Activated CD4-positive, alpha-beta T cell treated with anti-CD3 and anti-CD28 coated beads, Interleukin-2, amount 50 U/mL, for 4 hours (primary cell): ENCODE results near the gene NRXN2.
"Not testable (repeated sequence)": the region's sequence is repeated elsewhere in the genome, so short reads cannot be mapped to it uniquely, and the experiment has no call there.

ENCODE experiments used
- DNase-seq, 2 experiments: peaks; one replicate each; pipeline ENCODE4 v3.0.0-alpha.2; 2020

The NRXN2 gene

DNA sequence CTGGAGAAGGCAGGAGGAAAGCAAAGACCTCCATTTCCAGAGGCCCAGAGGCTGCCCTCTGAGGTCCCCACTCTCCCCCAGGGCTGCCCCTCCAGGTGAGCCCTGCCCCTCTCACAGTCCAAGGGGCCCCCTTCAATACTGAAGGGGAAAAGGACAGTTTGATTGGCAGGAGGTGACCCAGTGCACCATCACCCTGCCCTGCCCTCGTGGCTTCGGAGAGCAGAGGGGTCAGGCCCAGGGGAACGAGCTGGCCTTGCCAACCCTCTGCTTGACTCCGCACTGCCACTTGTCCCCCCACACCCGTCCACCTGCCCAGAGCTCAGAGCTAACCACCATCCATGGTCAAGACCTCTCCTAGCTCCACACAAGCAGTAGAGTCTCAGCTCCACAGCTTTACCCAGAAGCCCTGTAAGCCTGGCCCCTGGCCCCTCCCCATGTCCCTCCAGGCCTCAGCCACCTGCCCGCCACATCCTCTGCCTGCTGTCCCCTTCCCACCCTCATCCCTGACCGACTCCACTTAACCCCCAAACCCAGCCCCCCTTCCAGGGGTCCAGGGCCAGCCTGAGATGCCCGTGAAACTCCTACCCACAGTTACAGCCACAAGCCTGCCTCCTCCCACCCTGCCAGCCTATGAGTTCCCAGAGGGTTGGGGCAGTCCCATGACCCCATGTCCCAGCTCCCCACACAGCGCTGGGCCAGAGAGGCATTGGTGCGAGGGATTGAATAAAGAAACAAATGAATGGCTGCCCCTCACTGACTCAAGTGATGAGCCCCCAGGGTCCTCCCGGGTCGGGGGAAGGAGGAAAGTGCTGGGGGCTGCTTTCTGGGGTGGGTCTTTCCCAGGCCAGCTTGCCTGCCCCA lies 121.2 kb downstream of the NRXN2 start:
- DNase-seq, result no peak

DNA sequence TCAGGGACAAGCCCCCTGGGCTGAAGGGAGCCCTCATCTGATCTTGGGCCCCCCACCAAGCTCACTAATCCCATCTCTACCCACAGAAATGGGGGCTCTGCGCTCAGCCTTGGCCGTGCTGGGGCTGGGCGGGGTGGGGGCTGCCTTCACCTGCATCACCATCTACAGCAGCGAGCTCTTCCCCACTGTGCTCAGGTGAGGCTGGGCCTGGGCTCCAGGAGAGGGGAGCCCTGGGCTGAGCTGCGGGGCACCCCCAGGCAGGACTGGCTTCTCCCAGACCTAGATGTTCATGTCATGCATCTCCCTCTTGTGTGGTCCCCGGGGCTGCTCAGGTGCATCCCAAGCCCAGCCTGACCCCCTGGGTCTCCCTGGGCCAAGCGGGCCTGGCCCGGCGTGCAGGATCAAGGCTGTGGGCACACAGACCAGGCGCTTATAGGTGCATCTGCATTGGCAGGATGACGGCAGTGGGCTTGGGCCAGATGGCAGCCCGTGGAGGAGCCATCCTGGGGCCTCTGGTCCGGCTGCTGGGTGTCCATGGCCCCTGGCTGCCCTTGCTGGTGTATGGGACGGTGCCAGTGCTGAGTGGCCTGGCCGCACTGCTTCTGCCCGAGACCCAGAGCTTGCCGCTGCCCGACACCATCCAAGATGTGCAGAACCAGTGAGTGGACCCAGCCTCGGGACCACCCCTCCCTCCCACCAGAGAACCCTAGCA lies 122.6 kb downstream of the NRXN2 start:
- no peak for DNase-seq

DNA sequence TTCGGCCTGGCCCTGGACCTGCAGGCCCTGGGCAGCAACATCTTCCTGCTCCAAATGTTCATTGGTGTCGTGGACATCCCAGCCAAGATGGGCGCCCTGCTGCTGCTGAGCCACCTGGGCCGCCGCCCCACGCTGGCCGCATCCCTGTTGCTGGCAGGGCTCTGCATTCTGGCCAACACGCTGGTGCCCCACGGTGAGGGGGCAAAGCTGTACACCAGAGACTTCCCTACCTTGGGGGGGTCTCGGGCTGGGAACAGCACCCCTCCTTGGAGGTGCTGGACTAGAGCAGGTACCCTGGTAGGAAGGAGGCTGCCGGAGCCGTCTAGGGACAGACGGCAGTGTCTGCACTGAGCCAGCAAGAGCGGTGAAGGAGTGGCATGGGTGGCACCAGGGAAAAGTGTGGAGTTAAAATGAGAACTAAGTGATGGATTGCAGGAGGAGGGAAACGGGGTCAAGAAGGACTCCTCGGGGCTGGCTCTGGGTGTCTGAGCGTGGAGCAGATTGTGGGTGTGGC lies 123.2 kb downstream of the NRXN2 start:
- DNase-seq, result no peak

DNA sequence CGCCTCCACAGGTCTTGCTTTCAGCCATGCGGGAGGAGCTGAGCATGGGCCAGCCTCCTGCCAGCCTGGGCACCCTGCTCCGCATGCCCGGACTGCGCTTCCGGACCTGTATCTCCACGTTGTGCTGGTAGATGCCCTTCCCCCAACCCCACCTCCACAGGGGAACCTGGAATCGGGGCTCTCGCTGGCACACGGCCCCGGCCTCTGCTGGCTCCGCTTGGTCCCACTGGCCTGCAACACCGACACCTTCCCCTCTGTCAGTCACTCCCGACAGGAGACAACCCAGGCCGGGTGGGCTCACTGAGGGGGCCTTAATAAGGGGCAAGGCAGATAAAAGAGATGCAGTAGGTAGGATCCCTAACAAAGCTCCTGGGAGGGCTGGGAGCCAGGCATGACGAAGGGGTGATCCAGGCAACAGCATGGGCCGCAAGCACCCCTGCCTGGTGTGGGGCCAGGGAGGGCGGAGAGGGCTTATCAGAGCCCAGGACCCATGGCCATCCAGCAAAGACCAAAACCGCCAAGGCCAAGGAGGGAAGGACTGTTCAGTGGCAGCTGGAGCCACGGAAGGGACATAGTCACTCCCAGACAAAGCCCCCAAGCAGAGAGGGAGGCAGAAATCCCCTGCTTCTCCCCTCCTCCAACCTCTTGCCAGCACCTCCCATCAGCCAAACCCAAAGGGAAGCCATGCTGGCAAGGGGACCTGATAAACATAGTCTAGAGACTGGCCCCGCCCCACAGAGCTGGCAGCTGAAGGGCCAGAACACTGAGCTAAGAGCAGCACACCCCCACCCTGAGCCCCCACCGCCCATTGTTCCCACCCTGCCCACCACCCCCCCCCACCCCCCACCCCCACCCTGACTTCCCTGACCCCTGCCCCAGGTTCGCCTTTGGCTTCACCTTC lies 124.0 kb downstream of the NRXN2 start:
- DNase-seq, result no peak

DNA sequence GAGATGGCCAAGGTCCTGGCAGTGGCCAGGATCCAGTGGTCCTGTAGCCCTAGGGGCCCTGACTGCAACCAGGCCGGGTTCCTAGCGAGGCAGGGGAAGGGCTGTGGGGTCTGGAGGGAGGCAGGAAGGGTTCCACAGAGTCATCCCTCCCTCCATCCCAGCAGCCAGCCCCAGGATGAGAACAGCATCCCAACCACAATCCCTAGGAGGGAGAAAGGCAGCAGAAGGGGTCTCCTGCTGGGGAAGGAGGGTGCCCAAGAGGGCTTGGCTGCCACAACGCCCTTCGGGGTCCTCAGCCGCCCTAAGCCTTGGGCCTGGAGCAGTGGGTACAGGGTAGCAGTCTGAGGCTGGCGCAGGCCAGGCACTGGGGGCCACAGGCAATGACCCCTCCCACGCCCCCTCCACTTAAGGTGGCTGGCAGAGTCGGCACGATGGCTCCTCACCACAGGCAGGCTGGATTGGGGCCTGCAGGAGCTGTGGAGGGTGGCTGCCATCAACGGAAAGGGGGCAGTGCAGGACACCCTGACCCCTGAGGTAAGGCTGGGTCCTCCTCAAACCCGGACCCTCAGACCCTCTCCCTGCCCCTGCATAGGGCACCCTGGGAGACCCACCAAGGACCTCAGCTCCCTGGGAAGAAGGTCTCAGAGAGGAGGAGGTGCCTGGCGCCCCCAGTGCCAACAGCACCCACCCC lies 124.7 kb downstream of the NRXN2 start:
- DNase-seq, result no peak

DNA sequence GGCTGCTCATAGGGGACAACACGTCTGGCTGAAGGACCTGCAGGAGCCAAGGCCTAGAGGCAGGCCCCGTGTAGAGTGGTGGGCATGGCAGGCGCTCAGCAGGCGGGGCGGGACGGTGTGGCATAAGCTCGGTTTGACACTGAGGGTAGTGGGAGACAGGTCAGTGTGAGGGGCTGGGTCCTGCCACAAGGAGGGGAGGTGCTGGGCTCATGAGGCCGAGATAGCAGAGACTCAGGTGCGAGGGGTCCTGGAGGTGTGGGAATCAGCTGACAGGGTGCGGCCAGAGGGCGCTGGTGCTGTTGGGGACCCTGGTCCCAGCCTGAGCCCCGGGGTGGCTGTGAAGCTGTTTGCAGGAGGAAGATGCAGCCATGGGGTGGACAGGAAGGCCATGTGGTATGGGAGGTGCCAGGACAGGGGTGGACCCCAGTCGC lies 125.3 kb downstream of the NRXN2 start:
- no peak for DNase-seq

DNA sequence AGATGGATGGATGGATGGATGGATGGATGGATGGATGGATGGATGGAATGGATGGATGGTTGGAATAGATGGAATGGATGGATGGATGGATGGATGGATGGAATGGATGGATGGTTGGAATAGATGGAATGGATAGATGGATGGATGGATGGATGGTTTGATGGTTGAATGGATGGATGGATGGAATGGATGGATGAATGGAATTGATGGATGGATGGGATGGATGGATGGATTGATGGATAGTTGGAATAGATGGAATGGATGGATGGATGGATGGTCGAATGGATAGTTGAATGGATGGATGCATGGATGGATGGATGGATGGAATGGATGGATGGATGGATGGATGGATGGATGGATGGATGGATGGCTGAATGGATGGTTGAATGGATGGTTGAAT lies 127.1 kb downstream of the NRXN2 start:
- not testable (repeated sequence) for DNase-seq

DNA sequence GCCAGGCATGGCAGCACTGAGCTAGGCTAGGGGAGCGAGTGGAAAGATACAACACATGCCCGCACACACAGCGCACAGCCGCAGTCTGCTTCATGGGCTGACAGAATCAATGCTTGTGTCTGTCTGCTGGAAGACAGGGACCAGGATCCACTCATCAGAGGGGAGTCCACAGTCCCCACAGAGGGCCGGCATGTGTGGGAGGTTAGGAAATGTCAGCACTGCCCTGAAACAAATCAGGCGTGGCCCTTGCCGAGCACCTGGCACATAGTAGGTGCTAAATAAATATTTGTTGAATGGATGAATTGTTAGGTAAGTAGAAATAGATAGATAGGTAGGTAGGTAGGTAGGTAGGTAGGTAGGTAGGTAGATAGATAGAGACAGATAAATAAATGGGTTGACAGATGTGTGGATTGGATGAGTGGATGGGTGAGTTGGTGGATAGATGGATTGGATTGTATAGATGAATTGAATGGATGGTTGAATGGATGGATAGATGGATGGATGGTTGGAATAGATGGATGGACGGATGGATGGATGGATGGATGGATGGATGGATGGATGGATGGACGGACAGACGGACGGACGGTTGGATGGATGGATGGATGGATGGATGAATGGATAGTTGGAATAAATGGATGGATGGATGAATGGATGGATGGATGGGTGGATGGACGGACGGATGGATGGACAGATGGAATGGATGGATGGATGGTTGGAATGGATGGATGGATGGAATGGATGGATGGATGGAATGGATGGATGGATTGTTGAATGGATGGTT lies 128.6 kb downstream of the NRXN2 start:
- no peak for DNase-seq

DNA sequence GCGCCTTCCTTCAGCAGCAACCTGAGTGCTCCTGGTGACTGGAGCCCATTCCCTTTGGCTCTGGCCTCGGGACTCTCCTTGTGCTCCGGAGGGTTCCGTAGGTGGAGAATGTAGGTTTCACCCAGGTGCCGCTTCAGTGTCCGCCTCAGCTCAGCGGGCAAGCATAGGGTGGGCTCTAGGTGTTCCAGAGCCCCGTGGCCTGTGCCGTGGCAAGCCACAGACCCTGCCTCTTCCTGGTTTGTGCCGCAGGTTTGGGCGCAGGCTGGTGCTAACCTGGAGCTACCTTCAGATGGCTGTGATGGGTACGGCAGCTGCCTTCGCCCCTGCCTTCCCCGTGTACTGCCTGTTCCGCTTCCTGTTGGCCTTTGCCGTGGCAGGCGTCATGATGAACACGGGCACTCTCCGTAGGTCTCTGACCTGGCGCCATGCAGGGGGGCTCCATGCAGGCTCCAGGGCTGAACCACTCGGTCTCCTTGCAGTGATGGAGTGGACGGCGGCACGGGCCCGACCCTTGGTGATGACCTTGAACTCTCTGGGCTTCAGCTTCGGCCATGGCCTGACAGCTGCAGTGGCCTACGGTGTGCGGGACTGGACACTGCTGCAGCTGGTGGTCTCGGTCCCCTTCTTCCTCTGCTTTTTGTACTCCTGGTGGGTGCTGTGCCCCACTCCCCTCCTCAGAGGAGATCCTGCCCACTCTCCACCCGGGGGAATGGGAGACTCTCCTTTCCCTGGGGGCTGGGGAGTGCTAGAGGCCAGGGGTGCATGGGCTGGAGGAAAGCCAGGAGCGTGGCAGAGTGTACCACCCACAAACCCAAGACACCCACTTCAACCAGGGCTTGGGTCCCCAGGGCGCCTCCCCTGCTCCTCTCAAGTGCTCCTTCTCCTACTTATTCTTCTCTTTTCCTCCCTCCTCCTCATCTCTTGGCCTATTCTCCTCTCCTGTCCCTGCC lies 129.6 kb downstream of the NRXN2 start:
- no peak for DNase-seq

DNA sequence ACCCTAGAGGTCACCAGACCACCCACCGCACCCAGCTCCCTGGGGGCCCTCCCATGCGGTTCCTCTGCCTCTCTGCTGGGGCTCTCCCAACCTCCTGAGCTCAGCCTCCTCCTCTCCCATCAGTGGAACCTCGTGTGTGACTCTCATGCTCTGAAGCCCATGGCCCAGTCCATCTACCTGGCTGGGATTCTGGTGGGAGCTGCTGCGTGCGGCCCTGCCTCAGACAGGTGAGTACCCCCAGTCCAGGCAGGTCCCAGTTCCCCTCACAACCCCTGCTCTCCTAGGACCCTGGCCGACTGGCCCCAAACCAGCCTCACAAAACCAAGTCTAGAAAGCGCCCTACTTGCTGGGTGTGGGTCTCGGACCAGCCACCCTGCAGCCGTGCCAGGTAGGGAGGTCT lies 130.3 kb downstream of the NRXN2 start:
- no peak for DNase-seq

DNA sequence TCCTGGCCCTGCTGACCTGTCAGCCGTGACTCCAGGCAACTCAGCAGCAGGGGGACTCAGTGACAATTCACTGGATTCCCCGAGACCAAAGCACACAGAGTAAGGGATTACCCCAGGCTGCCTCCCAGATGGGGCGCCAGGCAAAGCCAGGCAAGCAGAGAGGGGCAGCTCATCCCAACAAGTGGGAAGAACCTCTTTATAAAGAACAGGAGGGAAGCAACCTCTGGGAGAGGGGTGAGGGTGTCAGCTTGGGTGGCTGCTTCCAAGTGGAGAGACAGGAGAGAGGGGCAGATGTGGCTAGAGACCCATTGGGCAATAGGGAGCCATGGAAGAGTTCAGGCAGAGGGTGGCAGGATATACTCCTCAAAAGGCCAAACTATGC lies 130.8 kb downstream of the NRXN2 start:
- DNase-seq, result no peak

DNA sequence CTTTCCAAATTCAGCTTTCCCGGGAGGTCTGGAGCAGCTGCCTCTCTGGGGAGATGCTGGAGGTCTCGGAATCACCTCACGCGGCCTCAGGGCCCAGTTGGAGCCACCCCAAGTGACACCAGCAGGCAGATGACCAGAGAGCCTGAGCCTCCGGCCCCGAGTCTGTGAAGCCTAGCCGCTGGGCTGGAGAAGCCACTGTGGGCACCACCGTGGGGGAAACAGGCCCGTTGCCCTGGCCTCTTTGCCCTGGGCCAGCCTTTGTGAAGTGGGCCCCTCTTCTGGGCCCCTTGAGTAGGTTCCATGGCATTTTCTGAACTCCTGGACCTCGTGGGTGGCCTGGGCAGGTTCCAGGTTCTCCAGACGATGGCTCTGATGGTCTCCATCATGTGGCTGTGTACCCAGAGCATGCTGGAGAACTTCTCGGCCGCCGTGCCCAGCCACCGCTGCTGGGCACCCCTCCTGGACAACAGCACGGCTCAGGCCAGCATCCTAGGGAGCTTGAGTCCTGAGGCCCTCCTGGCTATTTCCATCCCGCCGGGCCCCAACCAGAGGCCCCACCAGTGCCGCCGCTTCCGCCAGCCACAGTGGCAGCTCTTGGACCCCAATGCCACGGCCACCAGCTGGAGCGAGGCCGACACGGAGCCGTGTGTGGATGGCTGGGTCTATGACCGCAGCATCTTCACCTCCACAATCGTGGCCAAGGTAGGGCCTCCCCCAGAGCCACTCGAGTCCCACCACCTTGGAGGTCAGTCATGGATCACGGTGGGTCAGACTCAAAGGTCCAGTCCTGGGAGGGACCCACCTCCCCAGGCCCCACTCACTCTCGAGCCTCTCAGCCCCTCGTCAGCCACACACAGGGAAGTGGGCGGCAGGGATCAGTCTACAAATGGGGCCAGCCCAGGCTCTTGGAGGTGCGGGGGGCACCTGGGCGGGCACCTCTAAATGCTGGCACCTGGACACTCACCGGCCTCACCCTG lies 131.5 kb downstream of the NRXN2 start:
- DNase-seq, result no peak

DNA sequence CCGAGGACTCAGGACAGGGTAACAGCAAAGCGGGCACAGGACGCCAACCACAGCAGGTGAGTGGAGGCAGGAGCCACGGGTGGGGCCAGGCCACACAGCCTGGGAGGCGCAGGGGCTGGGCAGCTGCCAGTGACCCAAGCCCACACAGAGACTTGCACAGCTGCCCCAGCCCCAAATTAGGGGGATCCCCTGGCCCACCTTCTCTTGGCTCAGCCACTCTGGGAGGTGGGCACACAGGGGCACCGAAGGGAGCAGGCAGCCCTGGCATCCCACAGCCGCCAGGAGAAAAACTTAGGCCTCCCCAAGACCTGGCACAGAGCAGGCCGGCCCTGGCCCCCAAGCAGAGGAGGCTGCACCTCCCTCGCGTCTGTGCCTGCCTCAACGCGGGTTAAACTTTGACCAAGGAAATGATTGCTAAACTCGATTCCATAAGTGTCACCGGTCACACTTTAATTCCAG lies 132.2 kb downstream of the NRXN2 start, which contains the start of gene SLC22A12:
Gene SLC22A12, plus strand, starts transcription at position 458 of the 459 bp plus-strand sequence. CDS start 337 bp downstream, outside the sequence.
- no peak for DNase-seq

DNA sequence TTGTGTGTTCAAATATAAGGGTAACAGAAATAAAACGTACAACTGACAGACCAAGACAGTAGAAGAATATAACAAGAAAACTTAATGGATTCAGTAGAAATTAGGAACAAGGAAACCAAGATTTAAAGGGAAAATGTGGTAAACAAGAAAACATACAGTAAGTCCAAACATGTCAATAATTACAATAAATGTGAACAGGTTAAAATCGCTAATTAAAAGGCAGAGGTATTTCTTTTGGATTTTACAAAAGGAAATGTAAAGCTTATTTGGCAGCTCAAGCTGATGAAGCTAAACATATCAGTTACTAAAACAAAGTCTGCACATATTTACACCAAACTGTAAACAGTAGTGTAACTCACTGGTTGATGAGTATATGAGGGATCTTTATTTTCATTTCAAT lies 134.3 kb downstream of the NRXN2 start:
- DNase-seq, result no peak

DNA sequence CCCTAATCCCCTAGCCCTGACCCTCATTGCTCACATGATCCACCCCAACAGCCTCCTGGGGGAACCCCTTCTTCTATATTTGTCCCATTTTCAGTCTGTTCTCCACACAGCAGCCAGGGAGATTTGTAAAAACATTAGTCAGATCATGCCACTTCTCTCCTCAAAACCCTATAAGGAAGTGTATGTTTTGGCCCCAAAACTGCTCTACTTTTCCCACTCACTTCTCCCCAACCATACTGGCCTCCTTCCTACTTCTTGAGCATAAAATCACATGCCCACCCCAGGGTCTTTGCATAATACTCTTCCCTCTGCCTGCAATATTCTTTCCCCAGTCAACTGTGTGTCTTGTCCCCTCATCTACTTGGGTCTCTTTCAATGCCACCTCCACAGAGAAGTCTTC lies 136.6 kb downstream of the NRXN2 start:
- no peak for DNase-seq

DNA sequence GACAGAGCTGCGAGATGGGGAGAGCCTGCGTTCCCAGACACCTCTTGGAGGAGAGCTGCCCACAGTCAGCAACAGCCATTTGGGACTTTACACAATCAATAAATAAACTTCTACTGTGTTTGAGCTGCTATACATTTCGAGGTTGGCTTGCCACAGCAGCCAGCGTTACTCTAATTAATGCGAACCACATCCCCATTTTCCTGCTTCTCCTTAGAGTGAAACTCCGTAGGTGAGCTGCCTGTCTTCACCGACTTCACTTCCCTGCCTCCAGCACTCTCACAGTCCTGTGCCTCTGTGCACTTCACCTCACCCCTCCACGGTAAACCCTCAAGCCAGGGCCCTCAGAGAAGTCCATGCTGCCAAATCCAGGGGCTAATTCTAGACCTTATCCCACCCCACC lies 137.8 kb downstream of the NRXN2 start:
- DNase-seq, result no peak

DNA sequence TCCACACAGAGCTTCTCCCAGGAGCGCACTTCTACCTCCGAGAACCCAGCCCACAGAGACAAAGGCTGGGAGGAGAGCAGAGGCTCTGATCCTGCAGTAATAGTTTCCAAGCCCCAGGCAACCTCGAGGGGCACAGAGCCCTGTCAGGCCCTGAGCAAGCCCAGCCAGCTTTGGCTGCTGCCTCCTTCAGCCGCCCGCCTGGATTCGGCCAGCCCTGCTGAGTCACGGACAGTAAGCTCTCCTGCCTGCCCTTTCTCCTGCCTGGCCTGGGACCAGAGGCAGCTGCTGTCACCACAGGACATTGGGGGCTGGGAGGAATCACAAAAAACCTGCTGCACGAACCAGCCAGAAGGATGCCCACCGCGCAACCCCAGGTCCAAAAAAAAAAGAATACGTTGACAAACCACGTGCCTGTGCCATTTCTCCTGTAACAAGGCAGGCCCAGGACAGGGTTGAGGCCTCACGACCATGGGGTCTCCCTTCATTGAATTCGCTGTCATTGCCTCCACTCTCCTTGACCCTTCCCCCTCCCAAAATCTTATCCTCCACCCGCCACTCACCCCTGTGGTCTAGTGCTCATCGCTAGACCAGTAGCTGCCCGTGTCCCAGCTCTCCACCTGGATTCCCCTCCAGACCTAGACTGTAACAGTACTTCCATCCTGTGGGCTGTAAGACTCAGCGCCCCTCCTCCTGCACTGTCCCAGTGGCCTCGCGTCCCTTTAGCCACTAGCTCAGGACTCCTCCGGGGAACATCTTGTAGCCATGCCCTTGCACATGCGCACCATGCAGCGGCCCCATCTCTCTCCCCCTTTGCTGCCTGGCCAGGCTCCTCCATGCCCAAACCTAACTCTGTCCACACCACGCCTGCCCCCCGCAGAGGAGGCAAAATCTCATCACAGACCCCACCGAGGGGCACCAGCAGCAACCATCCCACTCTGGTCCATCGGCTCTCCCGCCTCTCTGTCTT lies 139.4 kb downstream of the NRXN2 start:
- no peak for DNase-seq

DNA sequence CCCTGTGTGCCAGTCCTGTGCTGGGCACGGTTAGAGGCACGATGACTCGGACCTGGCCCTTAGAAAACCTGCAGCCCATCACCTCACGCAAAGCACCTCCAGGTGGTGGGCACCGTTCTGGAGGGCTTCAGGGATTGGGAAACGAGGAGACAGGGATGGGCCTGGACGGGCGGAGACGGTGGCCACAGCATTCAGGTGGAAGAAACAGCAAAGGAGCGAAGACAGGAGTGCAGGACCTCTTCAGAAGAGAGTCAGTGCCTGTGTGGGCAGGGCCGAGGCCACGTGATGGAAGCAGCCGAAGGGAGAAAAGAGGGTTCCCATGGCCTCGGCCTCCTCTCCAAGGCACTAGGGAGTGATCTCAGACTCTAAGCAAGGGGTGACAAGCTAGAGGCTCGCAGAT lies 140.1 kb downstream of the NRXN2 start:
- no peak for DNase-seq
